Esophagus muscularis mucosa (tissue), 4 donors: ENCODE data around the gene LPXN. TPM values are rescaled to one million over a fixed set of nuclear protein-coding genes. Genes with fewer than 3 reads are reported as not detected.

Source experiments
- DNase-seq: peaks from one replicate; pipeline ENCODE4 v3.0.0-alpha.2; 2017; ENCODE audit errors: extremely low spot score
- H3K27ac ChIP-seq, 4 donors: fragments of 200-600 bp; sonication (generic); replicated peaks in 1 of 4; 1 replicate in 3 of 4; 2 replicates in 1 of 4; pipeline ENCODE4 v1.5.1; 2016 to 2019; ENCODE audit warnings: mild to moderate bottlenecking in 1 of 4
- H3K27me3 ChIP-seq, 4 donors: fragments of 200-600 bp; sonication (generic); one replicate each; pipeline versions ENCODE4 v1.5.1 to v1.6.0; 2016 to 2019
- H3K36me3 ChIP-seq, 4 donors: fragments of 200-600 bp; sonication (generic); one replicate each; pipeline ENCODE4 v1.5.1; 2016 to 2019
- H3K4me1 ChIP-seq, 4 donors: fragments of 200-600 bp; sonication (generic); one replicate each; pipeline ENCODE4 v1.5.1; 2016 to 2019
- H3K4me3 ChIP-seq, 4 donors: fragments of 200-600 bp; sonication (generic); 1 replicate in 2 of 4; 2 replicates in 2 of 4; pipeline ENCODE4 v1.5.1; 2016 to 2019; ENCODE audit warnings: mild to moderate bottlenecking in 4 of 4, moderate library complexity in 1 of 4
- H3K9me3 ChIP-seq, 4 donors: fragments of 200-600 bp; sonication (generic); 1 replicate in 3 of 4; 2 replicates in 1 of 4; pipeline ENCODE4 v1.5.1; 2016 to 2019
- CTCF ChIP-seq, 3 experiments: fragments of 200-600 bp in 2 of 3; fragments of 450-650 bp in 1 of 3; sonication (generic) in 2 of 3; IDR thresholded peaks; one replicate each; pipeline ENCODE4 v1.5.1; 2017 to 2019; ENCODE audit warnings: antibody characterized with exemption in 3 of 3, mild to moderate bottlenecking in 2 of 3, moderate library complexity in 1 of 3
- EP300 ChIP-seq: sonication (generic); formaldehyde crosslinking; IDR thresholded peaks from one replicate; pipeline ENCODE4 v1.6.1; 2017; ENCODE audit warnings: antibody characterized with exemption
- POLR2A ChIP-seq: fragments of 450-650 bp; IDR thresholded peaks from one replicate; pipeline ENCODE4 v1.6.1; 2017; ENCODE audit warnings: antibody characterized with exemption, moderate library complexity, mild to moderate bottlenecking, low read depth
- POLR2AphosphoS5 ChIP-seq, 2 donors: sonication (generic); formaldehyde crosslinking; IDR thresholded peaks; one replicate each; pipeline ENCODE4 v1.6.1; 2017; ENCODE audit warnings: antibody characterized with exemption in 2 of 2
- WGBS: methylation state at CpG from one replicate; pipeline ENCODE4 v1.1.5; 2018; 5-methylcytosine and 5-hydroxymethylcytosine counted together
- intact Hi-C: fragments of 100-400 bp; cut with DNase I; formaldehyde crosslinking; loops from one replicate; pipeline ENCODE4 v1.15.1; 2023
- total RNA-seq, 4 donors: library from RNA; depleted of rRNA; stranded (reverse); fragments of >200 nt; gene quantifications; one replicate each; pipeline versions ENCODE4 v1.1.0 to v1.2.1, GENCODE V29; 2016

The LPXN gene
- total RNA-seq, 4 donors from 2014 or later, result 4.1 to 9.6 (median 7.2) TPM

GRCh38 chr11:58503361-58503856 is 72.2 kb downstream of the LPXN start:
- Histone ChIP-seq H3K27me3 (no peaks in the 10 kb centered on the region), H3K4me1 (no peaks in the 10 kb centered on the region), H3K4me3 (no peak overlapping the region), H3K36me3 (no peaks in the 10 kb centered on the region), H3K27ac (no peak overlapping the region), H3K9me3 (no peaks in the 10 kb centered on the region)
- TF ChIP-seq EP300 (no peak), POLR2AphosphoS5 (IDR thresholded peaks at IDR 0.05) (no peak), CTCF (IDR thresholded peaks at IDR 0.05) (no peak), POLR2A (no peak)
- DNase-seq, result no peak
- 83% methylated on average over 4 of the region's 4 CpGs for WGBS
- intact Hi-C loops, result no loop called here

- no peak for DNase-seq
- intact Hi-C loops, result no loop called here
- Histone ChIP-seq H3K4me3 (no peak overlapping the region), H3K27ac (no peak overlapping the region), H3K27me3 (no peaks in the 10 kb centered on the region), H3K36me3 (no peaks in the 10 kb centered on the region), H3K9me3 (no peaks in the 10 kb centered on the region), H3K4me1 (no peaks in the 10 kb centered on the region)
- TF ChIP-seq POLR2A (no peak), POLR2AphosphoS5 (IDR thresholded peaks at IDR 0.05) (no peak), CTCF (IDR thresholded peaks at IDR 0.05) (no peak), EP300 (no peak)
Observed at GRCh38 chr11:58502004-58502403, 73.7 kb downstream of the LPXN start.

GRCh38 chr11:58498464-58498863 is 77.2 kb downstream of the LPXN start:
- no peaks in the 10 kb centered on the region for H3K27me3 ChIP-seq
- H3K36me3 ChIP-seq, result no peaks in the 10 kb centered on the region
- TF ChIP-seq POLR2AphosphoS5 (IDR thresholded peaks at IDR 0.05) (no peak), EP300 (no peak), CTCF (IDR thresholded peaks at IDR 0.05) (no peak), POLR2A (no peak)
- intact Hi-C loops, result no loop called here
- DNase-seq, result no peak
- H3K27ac ChIP-seq, result no peak overlapping the region
- peaks cover 3 to 17% (median 13%) of the 10 kb centered on the region in 4 donors for H3K4me1 ChIP-seq
- no peaks in the 10 kb centered on the region for H3K9me3 ChIP-seq
- no peak overlapping the region for H3K4me3 ChIP-seq
- 48% methylated on average over 2 of the region's 2 CpGs for WGBS

GRCh38 chr11:58497951-58498350 is 77.7 kb downstream of the LPXN start:
- Histone ChIP-seq H3K36me3 (no peaks in the 10 kb centered on the region), H3K9me3 (no peaks in the 10 kb centered on the region), H3K4me1 (peaks cover 3 to 17% (median 13%) of the 10 kb centered on the region in 4 donors), H3K4me3 (no peak overlapping the region), H3K27me3 (no peaks in the 10 kb centered on the region), H3K27ac (no peak overlapping the region)
- TF ChIP-seq POLR2AphosphoS5 (IDR thresholded peaks at IDR 0.05), result no peak
- TF ChIP-seq POLR2A, result no peak
- TF ChIP-seq EP300, result no peak
- TF ChIP-seq CTCF (IDR thresholded peaks at IDR 0.05), result no peak
- WGBS, result 88% methylated on average over 2 of the region's 2 CpGs
- DNase-seq, result no peak
- intact Hi-C loops, result no loop called here

GRCh38 chr11:58495906-58496305 is 79.8 kb downstream of the LPXN start:
- Histone ChIP-seq H3K4me1 (peaks cover 3 to 17% (median 13%) of the 10 kb centered on the region in 4 donors), H3K27ac (peak overlapping the region in 1 of 4 donors; percentile 6), H3K27me3 (no peaks in the 10 kb centered on the region), H3K4me3 (no peak overlapping the region), H3K9me3 (no peaks in the 10 kb centered on the region), H3K36me3 (no peaks in the 10 kb centered on the region)
- DNase-seq, result no peak
- no peak for TF ChIP-seq CTCF (IDR thresholded peaks at IDR 0.05)
- WGBS, result 30% methylated on average over 2 of the region's 2 CpGs
- intact Hi-C loops, result no loop called here
